GM13977 (cell line): ENCODE results near the gene EIPR1.

Experiments
- DNase-seq: peaks from one replicate; pipeline ENCODE4 v3.0.0; 2012; ENCODE audit warnings: low spot score
- CTCF ChIP-seq: IDR thresholded peaks from 2 replicates; pipeline ENCODE4 v1.5.1; 2012; ENCODE audit warnings: mild to moderate bottlenecking, control low read depth; ENCODE audit not compliant: insufficient read depth; ENCODE audit errors: extremely low read depth, missing control alignments
- in situ Hi-C: fragments of 300-500 bp; cut with MboI; formaldehyde crosslinking; loops from one replicate; pipeline ENCODE4 v1.12.0; 2022; ENCODE audit warnings: low sequenced_read_pairs, low pct_unique_long_range_greater_than_20kb, mixed read lengths, inconsistent platforms; ENCODE audit not compliant: unreplicated experiment

The EIPR1 gene

DNA sequence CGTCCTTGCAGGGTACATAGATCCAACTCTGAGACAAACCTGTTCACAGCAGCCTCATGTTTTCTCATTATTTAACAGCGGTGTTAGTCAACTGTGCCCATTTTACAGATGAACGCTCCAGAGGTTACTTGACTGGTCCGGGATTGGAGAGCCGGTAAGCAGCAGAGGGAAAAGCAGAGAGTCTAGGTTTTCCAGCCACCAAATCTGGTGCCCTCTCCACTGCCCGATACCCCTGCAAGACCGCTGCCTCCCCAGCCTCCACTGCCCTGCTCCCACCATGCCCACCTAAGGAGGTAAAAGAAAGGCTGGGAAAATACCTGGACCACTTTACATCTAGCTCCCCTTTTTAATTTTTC is 51.5 kb downstream of the EIPR1 start:
- in situ Hi-C loops: no loop called here
- DNase-seq: no peak
- TF ChIP-seq CTCF: no peak

- no peak for TF ChIP-seq CTCF
- in situ Hi-C loops: no loop called here
- DNase-seq: no peak
Observed at GRCh38 chr2:3325458-3326181, 52.0 kb downstream of the EIPR1 start.

DNA sequence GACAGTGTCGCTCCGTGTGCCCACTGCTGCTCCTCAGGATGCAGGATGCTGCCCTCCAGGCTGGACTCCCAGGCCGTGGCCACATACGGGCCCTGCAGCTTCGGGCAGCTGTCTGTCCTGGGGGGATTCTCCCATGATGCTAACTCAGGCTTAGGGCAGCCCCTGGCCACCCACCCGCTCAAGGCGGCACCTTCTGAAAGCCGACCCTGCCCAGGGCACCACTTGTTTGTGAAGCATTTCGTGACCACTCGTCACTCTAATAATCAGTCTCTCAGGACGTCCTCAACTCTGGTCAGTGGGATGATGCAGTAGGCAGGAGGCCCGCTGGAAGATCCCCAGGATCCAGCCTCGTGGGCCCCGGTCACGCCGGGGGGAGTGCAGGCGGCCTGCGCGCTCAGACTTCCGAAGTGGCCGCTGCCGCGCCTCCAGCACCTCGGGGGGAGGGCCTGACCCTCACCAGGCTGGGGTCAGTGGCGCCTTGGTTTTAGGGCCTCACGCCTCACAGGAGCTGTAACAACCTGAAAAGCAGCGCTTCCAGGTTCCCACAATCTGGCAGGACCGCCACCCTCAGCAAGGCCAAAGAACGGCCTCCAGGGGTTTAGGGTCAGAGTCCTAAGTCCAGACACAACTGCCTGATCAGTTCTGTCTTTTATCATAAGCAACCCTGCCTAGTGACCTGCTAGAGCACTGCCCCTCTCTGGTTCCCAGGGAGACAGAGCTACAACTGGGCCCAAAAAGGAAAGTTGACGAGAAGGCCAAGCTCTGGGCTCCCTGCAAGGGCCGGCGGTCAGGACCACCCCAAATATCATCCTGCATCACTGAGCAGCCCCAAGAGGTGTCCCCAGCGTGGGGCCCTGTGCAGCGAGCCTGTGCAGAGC is 53.0 kb downstream of the EIPR1 start:
- in situ Hi-C loops: no loop called here
- DNase-seq: no peak
- no peak for TF ChIP-seq CTCF

GRCh38 chr2:3324036-3324386 is 53.6 kb downstream of the EIPR1 start:
- in situ Hi-C loops: no loop called here
- TF ChIP-seq CTCF: no peak
- no peak for DNase-seq

GRCh38 chr2:3323360-3324035 is 54.1 kb downstream of the EIPR1 start:
- in situ Hi-C loops: no loop called here
- DNase-seq: no peak
- TF ChIP-seq CTCF: no peak

GRCh38 chr2:3322311-3322970 is 55.2 kb downstream of the EIPR1 start:
- in situ Hi-C loops: no loop called here
- no peak for DNase-seq
- no peak for TF ChIP-seq CTCF
